HEK293T (cell line): ENCODE data around the gene SKIC2.

Experiments used
- CTCF ChIA-PET: fragments of 350-600 bp; formaldehyde crosslinking; extraction: SDS; loops from one replicate; lab custom pipeline; 2021; ENCODE audit warnings: antibody characterized with exemption, inconsistent platforms; lab: Yijun Ruan, JAX
- POLR2A ChIA-PET: fragments of 350-600 bp; formaldehyde crosslinking; extraction: SDS; loops from one replicate; lab custom pipeline; 2020; ENCODE audit warnings: antibody characterized with exemption, inconsistent platforms; lab: Yijun Ruan, JAX
- DNase-seq: peaks from one replicate; pipeline ENCODE4 v3.0.0; 2012; ENCODE audit warnings: mixed read lengths; ENCODE audit errors: extremely low spot score
- ARNT ChIP-seq: fragments of 450-650 bp; IDR thresholded peaks from 2 replicates; pipeline ENCODE4 v1.6.1; 2017; ENCODE audit warnings: mild to moderate bottlenecking
- BHLHE40 ChIP-seq: fragments of 450-650 bp; IDR thresholded peaks from 2 replicates; pipeline ENCODE4 v1.6.1; 2016; ENCODE audit warnings: mild to moderate bottlenecking, moderate library complexity, borderline replicate concordance
- CTBP1 ChIP-seq: fragments of 450-650 bp; IDR thresholded peaks from 2 replicates; pipeline ENCODE4 v1.6.1; 2016; ENCODE audit warnings: borderline replicate concordance
- ELF4 ChIP-seq: fragments of 450-650 bp; IDR thresholded peaks from 2 replicates; pipeline ENCODE4 v1.6.1; 2017; ENCODE audit warnings: antibody characterized with exemption
- FOXA1 ChIP-seq: fragments of 450-650 bp; IDR thresholded peaks from 2 replicates; pipeline ENCODE4 v1.6.1; 2016; ENCODE audit warnings: mild to moderate bottlenecking
- FOXK2 ChIP-seq: fragments of 450-650 bp; IDR thresholded peaks from 2 replicates; pipeline ENCODE4 v1.6.1; 2016; ENCODE audit warnings: mild to moderate bottlenecking
- FOXM1 ChIP-seq: fragments of 450-650 bp; IDR thresholded peaks from 2 replicates; pipeline ENCODE4 v1.6.1; 2017; ENCODE audit warnings: mild to moderate bottlenecking, borderline replicate concordance
- HDGF ChIP-seq: fragments of 450-650 bp; IDR thresholded peaks from 2 replicates; pipeline ENCODE4 v1.6.1; 2017; ENCODE audit warnings: antibody characterized with exemption, borderline replicate concordance
- L3MBTL2 ChIP-seq: fragments of 450-650 bp; conservative IDR thresholded peaks from 2 replicates; pipeline ENCODE4 v1.6.1; 2016; ENCODE audit warnings: mild to moderate bottlenecking
- LEF1 ChIP-seq: fragments of 450-650 bp; IDR thresholded peaks from 2 replicates; pipeline ENCODE4 v1.6.1; 2017; ENCODE audit warnings: mild to moderate bottlenecking, borderline replicate concordance
- NFRKB ChIP-seq: fragments of 450-650 bp; IDR thresholded peaks from 2 replicates; pipeline ENCODE4 v1.6.1; 2016; ENCODE audit warnings: mild to moderate bottlenecking, moderate library complexity
- SP1 ChIP-seq: fragments of 450-650 bp; IDR thresholded peaks from 2 replicates; pipeline ENCODE4 v1.6.1; 2017
- SUZ12 ChIP-seq: fragments of 450-650 bp; IDR thresholded peaks from 2 replicates; pipeline ENCODE4 v1.6.1; 2016; ENCODE audit warnings: mild to moderate bottlenecking
- TARDBP ChIP-seq: fragments of 450-650 bp; IDR thresholded peaks from 2 replicates; pipeline ENCODE4 v1.6.1; 2016
- ZNF384 ChIP-seq: fragments of 450-650 bp; IDR thresholded peaks from 2 replicates; pipeline ENCODE4 v1.6.1; 2016
- TF ChIP-seq, protein P1 (sequence below): fragments of 450-650 bp; IDR thresholded peaks from 2 replicates; pipeline ENCODE4 v1.6.1; 2016

SKIC2 gene

DNA sequence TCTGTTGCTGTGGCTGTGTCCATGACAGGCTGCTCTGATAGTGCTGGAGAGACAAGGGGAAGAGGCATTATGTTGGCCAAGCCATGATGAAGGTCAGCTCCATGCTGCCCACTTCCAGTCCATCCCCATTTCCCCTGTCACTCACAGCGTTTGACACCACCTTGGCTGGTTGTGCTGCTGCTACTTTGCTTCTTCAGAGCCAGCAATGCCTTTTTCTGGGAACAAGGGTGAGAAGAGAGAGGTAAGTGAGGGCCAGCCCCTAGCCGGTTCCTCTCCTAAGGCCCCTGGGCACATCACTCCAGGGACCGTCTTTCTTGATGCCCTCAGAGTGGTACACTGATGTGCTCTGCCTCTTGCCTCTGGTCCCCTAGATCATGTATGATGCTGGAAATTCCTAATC is 2.2 kb upstream of the SKIC2 start:
- DNase-seq = no peak
- POLR2A ChIA-PET = interaction anchor here (8.0 kb wide), 1 partner anchor 15 kb away, joined by 84 read pairs; the partner anchor contains the start of gene DXO
- CTCF ChIA-PET = no interaction called here
- TF ChIP-seq ZNF384 (no peak), CTBP1 (no peak), FOXA1 (no peak)

DNA sequence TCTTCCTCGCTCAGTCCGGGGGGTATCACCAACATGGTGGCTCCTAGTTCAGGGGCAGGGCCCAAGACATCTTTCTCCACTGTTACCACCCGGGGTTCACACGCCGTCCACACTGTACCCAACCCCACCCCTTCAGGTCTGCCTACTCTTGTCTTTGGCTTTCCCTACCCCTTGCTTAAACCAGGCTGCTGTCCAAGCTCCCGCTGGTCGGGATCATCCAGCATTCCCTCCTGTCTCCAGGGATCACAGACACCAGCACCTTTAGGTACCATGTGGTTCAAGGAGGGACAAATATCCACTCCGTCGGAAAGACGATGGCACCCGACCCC is 599 bp upstream of the SKIC2 start:
- DNase-seq = no peak
- ChIA-PET CTCF (interaction anchor here (1.0 kb wide), 1 partner anchor 16 kb away, joined by 3 read pairs; no protein-coding TSS in a partner anchor), POLR2A (interaction anchor here (0.6 to 8.0 kb wide), 7 partner anchors 9 to 60 kb away, joined by 3 to 84 read pairs (median 3); partner anchors contain the start of genes DXO and ZBTB12)
- TF ChIP-seq L3MBTL2 (no peak; the same call in 1 of the 2 replicates), ELF4 (no peak), ZNF384 (no peak), BHLHE40 (no peak), FOXK2 (no peak), NFRKB (no peak), SUZ12 (no peak), LEF1 (no peak), FOXA1 (no peak), ARNT (no peak), TARDBP (no peak), FOXM1 (no peak), SP1 (no peak), HDGF (no peak), CTBP1 (no peak)
- TF ChIP-seq, protein P1, sequence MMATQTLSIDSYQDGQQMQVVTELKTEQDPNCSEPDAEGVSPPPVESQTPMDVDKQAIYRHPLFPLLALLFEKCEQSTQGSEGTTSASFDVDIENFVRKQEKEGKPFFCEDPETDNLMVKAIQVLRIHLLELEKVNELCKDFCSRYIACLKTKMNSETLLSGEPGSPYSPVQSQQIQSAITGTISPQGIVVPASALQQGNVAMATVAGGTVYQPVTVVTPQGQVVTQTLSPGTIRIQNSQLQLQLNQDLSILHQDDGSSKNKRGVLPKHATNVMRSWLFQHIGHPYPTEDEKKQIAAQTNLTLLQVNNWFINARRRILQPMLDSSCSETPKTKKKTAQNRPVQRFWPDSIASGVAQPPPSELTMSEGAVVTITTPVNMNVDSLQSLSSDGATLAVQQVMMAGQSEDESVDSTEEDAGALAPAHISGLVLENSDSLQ = no peak

DNA sequence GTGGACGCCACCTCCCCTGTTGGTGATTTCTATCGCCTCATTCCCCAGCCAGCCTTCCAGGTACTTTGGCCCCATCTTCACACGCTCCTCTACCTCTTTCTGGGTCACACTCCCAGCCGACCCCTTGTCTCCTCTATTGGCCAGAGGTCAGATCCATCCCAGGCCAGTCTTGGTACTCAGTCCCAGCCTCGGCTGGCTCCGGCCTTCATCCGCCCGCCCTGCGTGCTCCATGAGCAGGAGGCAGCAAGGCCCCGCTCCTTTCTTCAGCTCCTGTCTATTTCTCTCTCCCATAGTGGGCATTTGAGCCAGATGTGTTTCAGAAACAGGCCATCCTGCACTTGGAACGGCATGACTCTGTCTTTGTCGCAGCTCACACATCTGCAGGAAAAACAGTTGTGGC is 2.6 kb downstream of the SKIC2 start:
- ChIA-PET POLR2A (interaction anchor here (8.0 kb wide), 1 partner anchor 10 kb away, joined by 84 read pairs; the partner anchor contains the start of gene DXO), CTCF (no interaction called here)
- no peak for DNase-seq
- TF ChIP-seq SP1 = no peak
- TF ChIP-seq ELF4 = no peak
- no peak for TF ChIP-seq FOXM1
- TF ChIP-seq ARNT = no peak
- TF ChIP-seq SUZ12 = no peak
- no peak for TF ChIP-seq FOXA1
- no peak for TF ChIP-seq L3MBTL2
- TF ChIP-seq, protein P1 = no peak
- no peak for TF ChIP-seq ZNF384
- TF ChIP-seq CTBP1 = no peak
- no peak for TF ChIP-seq NFRKB

DNA sequence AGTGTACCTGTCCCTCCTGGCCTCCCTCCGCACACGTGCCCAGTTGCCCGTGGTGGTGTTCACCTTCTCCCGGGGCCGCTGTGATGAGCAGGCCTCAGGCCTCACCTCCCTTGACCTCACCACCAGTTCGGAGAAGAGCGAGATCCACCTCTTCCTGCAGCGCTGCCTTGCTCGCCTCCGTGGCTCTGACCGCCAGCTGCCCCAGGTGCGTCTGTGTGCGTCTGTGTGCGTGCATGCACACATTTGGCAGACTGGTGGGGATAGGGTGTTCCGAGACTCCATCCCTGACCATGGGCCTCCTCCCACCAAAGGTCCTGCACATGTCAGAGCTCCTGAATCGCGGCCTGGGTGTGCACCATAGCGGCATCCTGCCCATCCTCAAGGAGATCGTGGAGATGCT is 4.9 kb downstream of the SKIC2 start:
- CTCF ChIA-PET = no interaction called here
- TF ChIP-seq HDGF = no peak
- TF ChIP-seq, protein P1 = no peak
- no peak for DNase-seq
- POLR2A ChIA-PET = interaction anchor here (8.0 kb wide), 1 partner anchor 8 kb away, joined by 84 read pairs; the partner anchor contains the start of gene DXO

DNA sequence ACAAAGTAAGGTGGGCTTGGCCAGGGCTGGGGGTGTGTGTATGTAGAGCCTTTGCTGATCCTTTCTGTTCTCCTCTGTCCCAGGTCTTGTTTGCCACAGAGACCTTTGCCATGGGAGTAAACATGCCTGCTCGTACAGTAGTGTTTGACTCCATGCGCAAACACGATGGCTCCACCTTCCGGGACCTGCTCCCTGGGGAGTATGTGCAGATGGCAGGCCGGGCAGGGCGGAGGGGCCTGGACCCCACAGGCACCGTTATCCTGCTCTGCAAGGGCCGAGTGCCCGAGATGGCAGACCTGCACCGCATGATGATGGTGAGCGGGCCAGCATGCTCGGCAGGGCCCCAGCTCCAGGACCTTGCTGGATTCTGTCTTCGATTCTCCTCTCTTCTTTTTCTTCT is 6.7 kb downstream of the SKIC2 start:
- TF ChIP-seq ELF4 (no peak), FOXA1 (no peak), NFRKB (no peak), L3MBTL2 (no peak), SUZ12 (no peak)
- TF ChIP-seq, protein P1 = no peak
- no peak for DNase-seq
- POLR2A ChIA-PET = no interaction called here
- CTCF ChIA-PET = interaction anchor here (0.7 kb wide), 1 partner anchor 13 kb away, joined by 5 read pairs; no protein-coding TSS in a partner anchor

DNA sequence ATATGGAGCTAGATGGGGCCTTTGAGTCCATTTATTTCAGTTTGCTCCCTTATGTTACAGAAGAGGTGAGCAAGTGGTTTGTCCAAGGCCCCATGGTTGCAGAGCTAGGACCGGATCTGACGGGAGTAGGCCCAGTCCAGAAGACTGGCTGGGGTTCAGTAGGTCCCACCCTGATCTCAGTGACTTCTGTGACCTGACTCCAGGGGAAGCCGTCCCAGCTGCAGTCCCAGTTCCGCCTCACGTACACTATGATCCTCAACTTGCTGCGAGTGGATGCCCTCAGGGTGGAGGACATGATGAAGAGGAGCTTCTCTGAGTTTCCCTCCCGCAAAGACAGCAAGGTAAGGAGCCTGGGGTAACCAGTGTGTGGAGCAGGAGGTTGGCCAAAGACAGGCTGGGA is 7.5 kb downstream of the SKIC2 start:
- no peak for DNase-seq
- ChIA-PET CTCF (interaction anchor here (0.6 kb wide), 1 partner anchor 15 kb away, joined by 4 read pairs; no protein-coding TSS in a partner anchor), POLR2A (no interaction called here)
- TF ChIP-seq TARDBP (no peak), NFRKB (no peak), FOXK2 (no peak), FOXM1 (no peak), CTBP1 (no peak), ELF4 (no peak)
